H1 (cell line): ENCODE measurements around the gene INHBC. TPM values are rescaled to one million over a fixed set of nuclear protein-coding genes. Genes with fewer than 3 reads are reported as not detected.

Source experiments
- CTCF ChIA-PET: fragments of 300-600 bp; sonication (Branson Sonifier 250); formaldehyde crosslinking; loops from one replicate; lab custom pipeline; 2021; ENCODE audit not compliant: partially characterized antibody; lab: Charles Lee
- POLR2A ChIA-PET: fragments of 300-600 bp; sonication (Branson Sonifier 250); formaldehyde crosslinking; loops from one replicate; lab custom pipeline; 2021; ENCODE audit warnings: inconsistent platforms; ENCODE audit not compliant: partially characterized antibody; lab: Charles Lee
- DNase-seq, 2 experiments: peaks; one replicate each; pipeline versions ENCODE4 v3.0.0 to v3.0.0-alpha.2; 2010 to 2022; ENCODE audit warnings: low spot score in 2 of 2, low read depth in 1 of 2, mixed read lengths in 1 of 2
- FAIRE-seq: peaks from 2 replicates; lab custom pipeline; 2011; peaks lifted over from hg19 to GRCh38; lab: Jason Lieb, UNC
- H2AFZ ChIP-seq: 2 replicates; pipeline ENCODE4 v1.8.1; 2012; ENCODE audit warnings: low read length, inconsistent platforms
- H2AK5ac ChIP-seq: 2 replicates; pipeline ENCODE4 v1.6.1; 2013; ENCODE audit warnings: low read depth, low read length
- H2BK120ac ChIP-seq: replicated peaks from 2 replicates; pipeline ENCODE3; 2013; ENCODE audit warnings: low read depth, low read length, inconsistent platforms
- H2BK12ac ChIP-seq: 2 replicates; pipeline ENCODE4 v1.6.1; 2013; ENCODE audit warnings: low read depth, low read length
- H2BK15ac ChIP-seq: 2 replicates; pipeline ENCODE4 v1.6.1; 2013; ENCODE audit warnings: low read length
- H2BK20ac ChIP-seq: 2 replicates; pipeline ENCODE4 v1.6.1; 2013; ENCODE audit warnings: low read length
- H2BK5ac ChIP-seq: 2 replicates; pipeline ENCODE4 v1.6.1; 2013; ENCODE audit warnings: low read depth, low read length
- H3K14ac ChIP-seq: 2 replicates; pipeline ENCODE4 v1.6.1; 2013; ENCODE audit warnings: inconsistent platforms; ENCODE audit not compliant: insufficient read length
- H3K18ac ChIP-seq: 2 replicates; pipeline ENCODE4 v1.6.1; 2013; ENCODE audit warnings: low read length; ENCODE audit errors: extremely low read depth
- H3K23ac ChIP-seq: 2 replicates; pipeline ENCODE4 v1.6.1; 2013; ENCODE audit warnings: inconsistent platforms; ENCODE audit not compliant: insufficient read length
- H3K23me2 ChIP-seq: 2 replicates; pipeline ENCODE4 v1.6.1; 2013; ENCODE audit warnings: low read depth, low read length
- H3K27ac ChIP-seq: 2 replicates; pipeline ENCODE4 v1.6.1; 2011; ENCODE audit warnings: low read depth, low read length, inconsistent platforms
- H3K27me3 ChIP-seq, 4 experiments: replicated peaks in 1 of 4; 1 replicate in 1 of 4; 2 replicates in 3 of 4; pipeline versions ENCODE4 v1.6.1 to v1.8.1; 2011 to 2013; ENCODE audit warnings: low read length in 3 of 4, mild to moderate bottlenecking in 3 of 4, inconsistent platforms in 2 of 4, mixed read lengths in 2 of 4, moderate library complexity in 1 of 4; ENCODE audit not compliant: control insufficient read depth in 3 of 4, insufficient read depth in 3 of 4; ENCODE audit errors: extremely low read depth in 1 of 4
- H3K36me3 ChIP-seq, 4 experiments: 2 replicates each; pipeline versions ENCODE4 v1.6.1 to v1.8.1; 2011 to 2013; ENCODE audit warnings: mild to moderate bottlenecking in 4 of 4, low read length in 3 of 4, moderate library complexity in 2 of 4, control low read depth in 1 of 4, inconsistent platforms in 1 of 4; ENCODE audit not compliant: insufficient read depth in 4 of 4, control insufficient read depth in 2 of 4
- H3K4ac ChIP-seq: replicated peaks from 2 replicates; pipeline ENCODE3; 2013; ENCODE audit warnings: low read length, low read depth, mixed read lengths, inconsistent platforms; ENCODE audit not compliant: insufficient read length
- H3K4me1 ChIP-seq, 4 experiments: replicated peaks in 1 of 4; 1 replicate in 1 of 4; 2 replicates in 3 of 4; pipeline versions ENCODE4 v1.6.1 to v1.8.1; 2011 to 2013; ENCODE audit warnings: low read length in 3 of 4, inconsistent platforms in 2 of 4, mixed read lengths in 1 of 4; ENCODE audit not compliant: insufficient read depth in 4 of 4, control insufficient read depth in 3 of 4
- H3K4me2 ChIP-seq, 2 experiments: 2 replicates each; pipeline versions ENCODE4 v1.6.1 to v1.8.1; 2011 to 2013; ENCODE audit warnings: low read depth in 2 of 2, low read length in 2 of 2, control low read depth in 1 of 2, inconsistent platforms in 1 of 2, mild to moderate bottlenecking in 1 of 2; ENCODE audit not compliant: insufficient read depth in 1 of 2
- H3K4me3 ChIP-seq, 4 experiments: fragments of 200-600, 300-600 bp in 1 of 4; sonication (generic), shearing (Covaris generic), sonication (Bioruptor Twin) in 1 of 4; 2 replicates each; pipeline versions ENCODE4 v1.5.1 to v1.8.1; 2011 to 2016; ENCODE audit warnings: low read length in 4 of 4, low read depth in 3 of 4, control low read depth in 2 of 4, inconsistent platforms in 2 of 4, mild to moderate bottlenecking in 2 of 4, mixed read lengths in 1 of 4, moderate library complexity in 1 of 4; ENCODE audit not compliant: insufficient read depth in 2 of 4; ENCODE audit errors: extremely low read depth in 1 of 4
- H3K56ac ChIP-seq: replicated peaks from 2 replicates; pipeline ENCODE3; 2013; ENCODE audit warnings: low read depth, mild to moderate bottlenecking, mixed read lengths, low read length, inconsistent platforms; ENCODE audit not compliant: insufficient read length
- H3K79me1 ChIP-seq: 2 replicates; pipeline ENCODE4 v1.6.1; 2013; ENCODE audit warnings: low read depth, low read length, control low read depth
- H3K79me2 ChIP-seq, 2 experiments: 2 replicates each; pipeline versions ENCODE4 v1.6.1 to v1.8.1; 2012 to 2013; ENCODE audit warnings: low read length in 2 of 2, mild to moderate bottlenecking in 2 of 2, inconsistent platforms in 1 of 2; ENCODE audit not compliant: insufficient read depth in 2 of 2, control insufficient read depth in 1 of 2
- H3K9ac ChIP-seq, 4 experiments: replicated peaks in 1 of 4; 1 replicate in 1 of 4; 2 replicates in 3 of 4; pipeline versions ENCODE4 v1.6.1 to v1.8.1; 2011 to 2013; ENCODE audit warnings: low read depth in 3 of 4, low read length in 3 of 4, control low read depth in 2 of 4, mild to moderate bottlenecking in 2 of 4, moderate library complexity in 2 of 4, inconsistent platforms in 1 of 4; ENCODE audit errors: extremely low read depth in 1 of 4
- H3K9me3 ChIP-seq, 2 experiments: 2 replicates each; pipeline versions ENCODE4 v1.6.1 to v1.8.1; 2012 to 2013; ENCODE audit warnings: mild to moderate bottlenecking in 2 of 2, moderate library complexity in 2 of 2, control low read depth in 1 of 2, inconsistent platforms in 1 of 2, low read depth in 1 of 2, low read length in 1 of 2, mixed read lengths in 1 of 2; ENCODE audit not compliant: insufficient read depth in 2 of 2
- H4K20me1 ChIP-seq, 2 experiments: replicated peaks in 1 of 2; 2 replicates each; pipeline versions ENCODE3 to v1.8.1; 2011 to 2013; ENCODE audit warnings: inconsistent platforms in 2 of 2, low read length in 2 of 2, mild to moderate bottlenecking in 1 of 2; ENCODE audit not compliant: insufficient read depth in 2 of 2, control insufficient read depth in 1 of 2
- H4K5ac ChIP-seq: 2 replicates; pipeline ENCODE4 v1.6.1; 2013; ENCODE audit warnings: low read length, low read depth, mixed read lengths, inconsistent platforms; ENCODE audit not compliant: insufficient read length
- H4K8ac ChIP-seq: 2 replicates; pipeline ENCODE4 v1.8.0; 2013; ENCODE audit warnings: mild to moderate bottlenecking, moderate library complexity, low read length, inconsistent platforms; ENCODE audit not compliant: insufficient read depth; ENCODE audit errors: extremely low read depth
- H4K91ac ChIP-seq: replicated peaks from 2 replicates; pipeline ENCODE3; 2013; ENCODE audit warnings: low read length, mixed read lengths, inconsistent platforms; ENCODE audit not compliant: insufficient read length
- MAFK ChIP-seq: IDR thresholded peaks from 2 replicates; pipeline ENCODE4 v1.6.1; 2012; ENCODE audit warnings: low read depth, mild to moderate bottlenecking, improper control_type of control experiment, low read length
- POLR2A ChIP-seq, 2 experiments: IDR thresholded peaks; 1 replicate in 1 of 2; 2 replicates in 1 of 2; pipeline ENCODE4 v1.6.1; 2011; ENCODE audit warnings: low read depth in 2 of 2, low read length in 2 of 2, mild to moderate bottlenecking in 2 of 2; ENCODE audit errors: control extremely low read depth in 1 of 2
- RAD21 ChIP-seq, 2 experiments: IDR thresholded peaks in 1 of 2; conservative IDR thresholded peaks in 1 of 2; 2 replicates each; pipeline ENCODE4 v1.6.1; 2011; ENCODE audit warnings: low read depth in 2 of 2, low read length in 2 of 2, improper control_type of control experiment in 1 of 2, inconsistent platforms in 1 of 2, mild to moderate bottlenecking in 1 of 2, moderate library complexity in 1 of 2
- WGBS, 2 experiments: shearing (Covaris generic) in 1 of 2; methylation state at CpG; one replicate each; pipeline versions ENCODE4 v1.1.6 to v1.1.7; 2013 to 2015; ENCODE audit warnings: low lambda C conversion rate in 2 of 2, mixed read lengths in 2 of 2, inconsistent platforms in 1 of 2, low coverage in 1 of 2, missing lambda C conversion rate in 1 of 2; ENCODE audit not compliant: insufficient replicate concordance in 2 of 2, insufficient coverage in 1 of 2, insufficient read length in 1 of 2; ENCODE audit errors: extremely low coverage in 1 of 2, missing lambda C conversion rate in 1 of 2; 5-methylcytosine and 5-hydroxymethylcytosine counted together
- polyA plus RNA-seq, 7 experiments: library from polyadenylated mRNA; depleted of rRNA in 3 of 7; stranded (reverse) in 5 of 7; unstranded in 2 of 7; fragments of >200 nt in 5 of 7; fragments of 200-250 nt in 2 of 7; gene quantifications; 1 replicate in 5 of 7; 2 replicates in 1 of 7; 4 replicates in 1 of 7; pipeline versions ENCODE4 v1.2.1 to v1.2.3, GENCODE V29; 2011 to 2013; ENCODE audit warnings: missing spikeins in 2 of 7, mixed read lengths in 2 of 7
- total RNA-seq: library from RNA; stranded (reverse); fragmentation: NEBNext Ultra II Directional; extraction: Animal tissue kit (Norgen Biotek cat#: 25700); gene quantifications from 2 replicates; pipeline ENCODE4 v1.2.1, GENCODE V29; 2021

INHBC gene
- total and polyA plus RNA-seq, 2 of the 8 experiments (the other 6 are each of a cell fraction or from before 2014, with no cell fraction given), result 0.15 TPM; not detected in 1

- no peak overlapping the region for H2AK5ac ChIP-seq
- no peak overlapping the region for H4K8ac ChIP-seq
- H2AFZ ChIP-seq, result no peak overlapping the region
- DNase-seq (no peak), FAIRE-seq (no peak)
- peaks cover 0 to 5% (median 0%) of the 10 kb centered on the region in 4 experiments; a peak in 1 of 7 replicates for H3K4me1 ChIP-seq
- H3K79me2 ChIP-seq, result no peaks in the 10 kb centered on the region
- no peaks in the 10 kb centered on the region for H3K9me3 ChIP-seq
- no peak overlapping the region for H2BK20ac ChIP-seq
- TF ChIP-seq RAD21 (IDR thresholded peaks at IDR 0.05 in 1 of 2, conservative IDR thresholded peaks at IDR 0.05 in 1 of 2; ENCODE audit: low read depth in 2 of 2, low read length in 2 of 2) (no peak), MAFK (no peak), POLR2A (IDR thresholded peaks at IDR 0.05; ENCODE audit: control extremely low read depth in 1 of 2, low read depth in 2 of 2, low read length in 2 of 2) (no peak)
- ChIA-PET POLR2A (interaction anchor here (1.4 kb wide), 1 partner anchor 53 kb away, joined by 4 read pairs; no protein-coding TSS in a partner anchor), CTCF (interaction anchor here (0.6 to 2.5 kb wide), 5 partner anchors 12 to 184 kb away, joined by 3 to 9 read pairs (median 4); partner anchors contain the start of gene INHBE)
- H3K4me3 ChIP-seq, result no peak overlapping the region
- H3K27me3 ChIP-seq, result no peaks in the 10 kb centered on the region
- no peak overlapping the region for H3K4ac ChIP-seq
- no peak overlapping the region for H3K9ac ChIP-seq
- H3K79me1 ChIP-seq, result no peaks in the 10 kb centered on the region
- no peak overlapping the region for H3K23ac ChIP-seq
- no peak overlapping the region for H3K56ac ChIP-seq
- no peak overlapping the region for H2BK120ac ChIP-seq
- H2BK15ac ChIP-seq, result no peak overlapping the region
- no peak overlapping the region for H2BK12ac ChIP-seq
- WGBS, 2 experiments, result 91% methylated on average over 28 of the region's 33 CpGs; no CpG with 5 or more reads in 1 of the 2 experiments
- H3K27ac ChIP-seq, result no peak overlapping the region
- peaks cover 0 to 1% of the 10 kb centered on the region in 2 experiments for H4K20me1 ChIP-seq
- H2BK5ac ChIP-seq, result no peak overlapping the region
- no peaks in the 10 kb centered on the region for H3K36me3 ChIP-seq
- H4K5ac ChIP-seq, result no peak overlapping the region
- no peak overlapping the region for H3K4me2 ChIP-seq
- H3K23me2 ChIP-seq, result no peaks in the 10 kb centered on the region
- no peak overlapping the region for H4K91ac ChIP-seq
- no peak overlapping the region for H3K18ac ChIP-seq
- no peak overlapping the region for H3K14ac ChIP-seq
Measured at GRCh38 chr12:57386187-57386720, 48.3 kb upstream of the INHBC start.
